Measurements from ENCODE around the gene PORCN. TPM values are rescaled to one million over a fixed set of nuclear protein-coding genes. Genes with fewer than 3 reads are reported as not detected.

The PORCN gene
- total and polyA plus RNA-seq, 9 of the 15 experiments (the other 6 are each of a cell fraction or from before 2014, with no cell fraction given) = 0.34 to 5.1 (median 2.8) TPM

GRCh38 chrX:48512371-48512935 lies 3.7 kb downstream of the PORCN start (continued):
- TF ChIP-seq THAP12 (CRISPR knock-in tag; IDR thresholded peaks at IDR 0.05) (no peak), L3MBTL2 (IDR thresholded peaks at IDR 0.05) (no peak), CHAMP1 (IDR thresholded peaks at IDR 0.05) (no peak), RBFOX2 (IDR thresholded peaks at IDR 0.05; ENCODE audit: low read depth, low read length) (no peak), YY1 (IDR thresholded peaks at IDR 0.05; ENCODE audit: borderline replicate concordance in 1 of 3, control insufficient read depth in 1 of 3, extremely low read depth in 1 of 3, insufficient read depth in 3 of 3, insufficient read length in 1 of 3, insufficient replicate concordance in 2 of 3, low read depth in 1 of 3, low read length in 2 of 3) (no peak), ZNF644 (tag; IDR thresholded peaks at IDR 0.05; ENCODE audit: low read depth) (no peak)
